Measurements from ENCODE around the gene TNFRSF1B. TPM values are rescaled to one million over a fixed set of nuclear protein-coding genes. Genes with fewer than 3 reads are reported as not detected.

TNFRSF1B gene
- total and polyA plus RNA-seq, 2 of the 8 experiments (the other 6 are each of a cell fraction or from before 2014, with no cell fraction given), result 1.7 to 2.9 TPM

DNA sequence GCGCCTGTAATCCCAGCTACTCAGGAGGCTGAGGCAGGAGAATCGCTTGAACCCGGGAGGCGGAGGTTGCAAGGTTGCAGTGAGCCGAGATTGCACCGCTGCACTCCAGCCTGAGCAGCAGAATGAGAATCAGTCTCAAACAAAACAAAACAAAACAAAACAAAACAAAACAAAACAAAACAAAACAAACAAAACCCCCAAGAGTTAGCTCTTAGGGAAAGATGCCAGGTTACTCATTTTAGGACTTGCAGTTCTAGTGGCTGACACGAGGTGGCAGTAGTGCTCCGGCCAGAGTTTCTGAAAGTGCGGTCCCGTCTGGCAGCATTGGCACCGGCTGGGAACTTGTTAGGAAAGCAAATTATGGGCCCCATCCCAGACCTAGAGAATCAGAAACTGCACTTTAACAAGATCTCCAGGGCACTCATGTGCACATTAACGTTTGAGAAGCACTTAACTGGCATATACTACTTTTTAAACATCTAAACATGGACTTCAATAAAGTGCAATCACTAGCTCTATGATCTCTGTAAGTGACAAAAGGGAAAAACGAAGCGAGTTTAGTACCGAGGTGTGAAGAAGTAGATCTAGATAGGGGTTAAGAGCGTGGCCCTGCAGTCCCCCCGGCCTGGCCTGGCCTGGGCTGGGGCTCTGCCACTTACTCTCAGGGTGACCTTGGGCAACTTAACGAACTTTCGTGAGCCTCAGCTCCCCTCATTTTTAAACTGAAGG lies 41.9 kb upstream of the TNFRSF1B start:
- peak; percentile 68 for FAIRE-seq
- H3K23me2 ChIP-seq (ENCODE audit: low read depth, low read length), result no peaks in the 10 kb centered on the region

More for the DNA sequence above, 41.9 kb upstream of the TNFRSF1B start:
- Histone ChIP-seq H2BK5ac (ENCODE audit: low read depth, low read length) (no peak overlapping the region), H2BK15ac (ENCODE audit: low read length) (no peak overlapping the region), H2BK120ac (replicated peaks; ENCODE audit: low read depth, low read length) (no peak overlapping the region), H2BK20ac (ENCODE audit: low read length) (no peak overlapping the region), H3K23ac (ENCODE audit: insufficient read length) (no peak overlapping the region), H4K8ac (ENCODE audit: extremely low read depth, insufficient read depth, low read length) (no peak overlapping the region), H2AFZ (ENCODE audit: low read length) (no peak overlapping the region), H3K4me2 (ENCODE audit: insufficient read depth in 1 of 2, low read depth in 2 of 2, low read length in 2 of 2) (no peak overlapping the region), H4K20me1 (replicated peaks in 1 of 2; ENCODE audit: control insufficient read depth in 1 of 2, insufficient read depth in 2 of 2, low read length in 2 of 2) (no peaks in the 10 kb centered on the region), H3K27ac (ENCODE audit: low read depth, low read length) (no peak overlapping the region), H2AK5ac (ENCODE audit: low read depth, low read length) (no peak overlapping the region), H3K4me1 (replicated peaks in 1 of 4; ENCODE audit: control insufficient read depth in 3 of 4, insufficient read depth in 4 of 4, low read length in 3 of 4) (no peaks in the 10 kb centered on the region), H3K56ac (replicated peaks; ENCODE audit: insufficient read length, low read depth, low read length) (no peak overlapping the region), H3K36me3 (ENCODE audit: control insufficient read depth in 2 of 4, insufficient read depth in 4 of 4, low read length in 3 of 4) (peaks cover 0 to 7% (median 2%) of the 10 kb centered on the region in 4 experiments; a peak in 5 of 8 replicates), H3K4me3 (ENCODE audit: extremely low read depth in 1 of 4, insufficient read depth in 2 of 4, low read depth in 3 of 4, low read length in 4 of 4) (no peak overlapping the region), H3K4ac (replicated peaks; ENCODE audit: insufficient read length, low read depth, low read length) (no peak overlapping the region), H3K79me2 (ENCODE audit: control insufficient read depth in 1 of 2, insufficient read depth in 2 of 2, low read length in 2 of 2) (no peaks in the 10 kb centered on the region), H3K14ac (ENCODE audit: insufficient read length) (no peak overlapping the region), H2BK12ac (ENCODE audit: low read depth, low read length) (no peak overlapping the region), H3K27me3 (replicated peaks in 1 of 4; ENCODE audit: control insufficient read depth in 3 of 4, extremely low read depth in 1 of 4, insufficient read depth in 3 of 4, low read length in 3 of 4) (no peaks in the 10 kb centered on the region), H3K9me3 (ENCODE audit: insufficient read depth in 2 of 2, low read depth in 1 of 2, low read length in 1 of 2) (no peaks in the 10 kb centered on the region), H3K18ac (ENCODE audit: extremely low read depth, low read length) (no peak overlapping the region), H3K79me1 (ENCODE audit: low read depth, low read length) (no peaks in the 10 kb centered on the region), H3K9ac (replicated peaks in 1 of 4; ENCODE audit: extremely low read depth in 1 of 4, low read depth in 3 of 4, low read length in 3 of 4) (no peak overlapping the region), H4K5ac (ENCODE audit: insufficient read length, low read depth, low read length) (no peak overlapping the region), H4K91ac (replicated peaks; ENCODE audit: insufficient read length, low read length) (no peak overlapping the region)
- WGBS, 2 experiments (ENCODE audit: extremely low coverage in 1 of 2, insufficient coverage in 1 of 2, insufficient read length in 1 of 2, insufficient replicate concordance in 2 of 2, low coverage in 1 of 2, low lambda C conversion rate in 2 of 2, missing lambda C conversion rate in 1 of 2), result 65% methylated on average over 19 of the region's 19 CpGs; no CpG with 5 or more reads in 1 of the 2 experiments
- POLR2A ChIA-PET (ENCODE audit: partially characterized antibody), result interaction anchor here (1.1 to 2.0 kb wide), 4 partner anchors 15 to 80 kb away, joined by 3 to 8 read pairs (median 4); no protein-coding TSS in a partner anchor
- DNase-seq (ENCODE audit: low read depth in 1 of 2, low spot score in 2 of 2), result peak; percentile 41 to 91
- no peak for TF ChIP-seq NRF1 (IDR thresholded peaks at IDR 0.05; ENCODE audit: low read depth, low read length)
- TF ChIP-seq, protein P1, sequence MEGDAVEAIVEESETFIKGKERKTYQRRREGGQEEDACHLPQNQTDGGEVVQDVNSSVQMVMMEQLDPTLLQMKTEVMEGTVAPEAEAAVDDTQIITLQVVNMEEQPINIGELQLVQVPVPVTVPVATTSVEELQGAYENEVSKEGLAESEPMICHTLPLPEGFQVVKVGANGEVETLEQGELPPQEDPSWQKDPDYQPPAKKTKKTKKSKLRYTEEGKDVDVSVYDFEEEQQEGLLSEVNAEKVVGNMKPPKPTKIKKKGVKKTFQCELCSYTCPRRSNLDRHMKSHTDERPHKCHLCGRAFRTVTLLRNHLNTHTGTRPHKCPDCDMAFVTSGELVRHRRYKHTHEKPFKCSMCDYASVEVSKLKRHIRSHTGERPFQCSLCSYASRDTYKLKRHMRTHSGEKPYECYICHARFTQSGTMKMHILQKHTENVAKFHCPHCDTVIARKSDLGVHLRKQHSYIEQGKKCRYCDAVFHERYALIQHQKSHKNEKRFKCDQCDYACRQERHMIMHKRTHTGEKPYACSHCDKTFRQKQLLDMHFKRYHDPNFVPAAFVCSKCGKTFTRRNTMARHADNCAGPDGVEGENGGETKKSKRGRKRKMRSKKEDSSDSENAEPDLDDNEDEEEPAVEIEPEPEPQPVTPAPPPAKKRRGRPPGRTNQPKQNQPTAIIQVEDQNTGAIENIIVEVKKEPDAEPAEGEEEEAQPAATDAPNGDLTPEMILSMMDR (IDR thresholded peaks at IDR 0.05; ENCODE audit: control extremely low read depth in 1 of 3, insufficient read depth in 1 of 3, low read depth in 1 of 3, low read length in 3 of 3), result peak; percentile 78 to 97 (median 89)
- TF ChIP-seq ATF2 (IDR thresholded peaks at IDR 0.05; ENCODE audit: low read length), result no peak
- peak; percentile 96 to 97 for TF ChIP-seq RAD21 (IDR thresholded peaks at IDR 0.05 in 1 of 2, conservative IDR thresholded peaks at IDR 0.05 in 1 of 2; ENCODE audit: low read depth in 2 of 2, low read length in 2 of 2)
- TF ChIP-seq TAF1 (IDR thresholded peaks at IDR 0.05; ENCODE audit: low read depth, low read length), result no peak
- CTCF ChIA-PET (ENCODE audit: partially characterized antibody), result interaction anchor here (0.7 to 12.6 kb wide), 46 partner anchors 9 to 679 kb away, joined by 3 to 503 read pairs (median 8); partner anchors contain the start of genes TNFRSF1B and VPS13D

Measured in H1 (cell line).